ENCODE measurements around the gene GBX2.

GBX2 gene

GRCh38 chr2:236119476-236119875, 48.7 kb downstream of the GBX2 start:
- no peak for TF ChIP-seq ZFP30 (CRISPR knock-in tag; IDR thresholded peaks at IDR 0.05)
- no peak for TF ChIP-seq TSHZ2 (CRISPR knock-in tag; IDR thresholded peaks at IDR 0.05)
- no peak for TF ChIP-seq ISL1 (CRISPR knock-in tag; IDR thresholded peaks at IDR 0.05)
- no peak for TF ChIP-seq TCF4 (CRISPR knock-in tag; IDR thresholded peaks at IDR 0.05; ENCODE audit: borderline replicate concordance)
- no peak for TF ChIP-seq POU6F1 (CRISPR knock-in tag; IDR thresholded peaks at IDR 0.05; ENCODE audit: borderline replicate concordance, low read depth)
- no peak for TF ChIP-seq BACH2 (CRISPR knock-in tag; IDR thresholded peaks at IDR 0.05; ENCODE audit: borderline replicate concordance)
- TF ChIP-seq ZFP3 (CRISPR knock-in tag; IDR thresholded peaks at IDR 0.05): no peak
- no peak for TF ChIP-seq RARB (CRISPR knock-in tag; IDR thresholded peaks at IDR 0.05)
- no peak for TF ChIP-seq PPARA (CRISPR knock-in tag; IDR thresholded peaks at IDR 0.05; ENCODE audit: borderline replicate concordance)
- TF ChIP-seq ESRRG (CRISPR knock-in tag; IDR thresholded peaks at IDR 0.05): no peak
- no peak for TF ChIP-seq OSR1 (CRISPR knock-in tag; IDR thresholded peaks at IDR 0.05)
- TF ChIP-seq, protein P1, sequence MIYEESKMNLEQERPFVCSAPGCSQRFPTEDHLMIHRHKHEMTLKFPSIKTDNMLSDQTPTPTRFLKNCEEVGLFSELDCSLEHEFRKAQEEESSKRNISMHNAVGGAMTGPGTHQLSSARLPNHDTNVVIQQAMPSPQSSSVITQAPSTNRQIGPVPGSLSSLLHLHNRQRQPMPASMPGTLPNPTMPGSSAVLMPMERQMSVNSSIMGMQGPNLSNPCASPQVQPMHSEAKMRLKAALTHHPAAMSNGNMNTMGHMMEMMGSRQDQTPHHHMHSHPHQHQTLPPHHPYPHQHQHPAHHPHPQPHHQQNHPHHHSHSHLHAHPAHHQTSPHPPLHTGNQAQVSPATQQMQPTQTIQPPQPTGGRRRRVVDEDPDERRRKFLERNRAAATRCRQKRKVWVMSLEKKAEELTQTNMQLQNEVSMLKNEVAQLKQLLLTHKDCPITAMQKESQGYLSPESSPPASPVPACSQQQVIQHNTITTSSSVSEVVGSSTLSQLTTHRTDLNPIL (CRISPR knock-in tag; IDR thresholded peaks at IDR 0.05; ENCODE audit: low read depth): no peak
- no peak for TF ChIP-seq ZC3H10 (CRISPR knock-in tag; IDR thresholded peaks at IDR 0.05)
- TF ChIP-seq TOX (CRISPR knock-in tag; IDR thresholded peaks at IDR 0.05; ENCODE audit: borderline replicate concordance): no peak
- TF ChIP-seq ZNF70 (CRISPR knock-in tag; IDR thresholded peaks at IDR 0.05): no peak
- TF ChIP-seq SNAI2 (CRISPR knock-in tag; IDR thresholded peaks at IDR 0.05): no peak
- no peak for TF ChIP-seq ZNF8 (CRISPR knock-in tag; IDR thresholded peaks at IDR 0.05)
- TF ChIP-seq GLIS3 (CRISPR knock-in tag; IDR thresholded peaks at IDR 0.05): no peak
- TF ChIP-seq, protein P2, sequence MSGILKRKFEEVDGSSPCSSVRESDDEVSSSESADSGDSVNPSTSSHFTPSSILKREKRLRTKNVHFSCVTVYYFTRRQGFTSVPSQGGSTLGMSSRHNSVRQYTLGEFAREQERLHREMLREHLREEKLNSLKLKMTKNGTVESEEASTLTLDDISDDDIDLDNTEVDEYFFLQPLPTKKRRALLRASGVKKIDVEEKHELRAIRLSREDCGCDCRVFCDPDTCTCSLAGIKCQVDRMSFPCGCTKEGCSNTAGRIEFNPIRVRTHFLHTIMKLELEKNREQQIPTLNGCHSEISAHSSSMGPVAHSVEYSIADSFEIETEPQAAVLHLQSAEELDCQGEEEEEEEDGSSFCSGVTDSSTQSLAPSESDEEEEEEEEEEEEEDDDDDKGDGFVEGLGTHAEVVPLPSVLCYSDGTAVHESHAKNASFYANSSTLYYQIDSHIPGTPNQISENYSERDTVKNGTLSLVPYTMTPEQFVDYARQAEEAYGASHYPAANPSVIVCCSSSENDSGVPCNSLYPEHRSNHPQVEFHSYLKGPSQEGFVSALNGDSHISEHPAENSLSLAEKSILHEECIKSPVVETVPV (CRISPR knock-in tag; IDR thresholded peaks at IDR 0.05): no peak
- TF ChIP-seq CSDC2 (CRISPR knock-in tag; IDR thresholded peaks at IDR 0.05): no peak

GRCh38 chr2:236119003-236119402, 49.2 kb downstream of the GBX2 start:
- no peak for TF ChIP-seq GLIS3 (CRISPR knock-in tag; IDR thresholded peaks at IDR 0.05)
- TF ChIP-seq ZNF565 (CRISPR knock-in tag; conservative IDR thresholded peaks at IDR 0.05; ENCODE audit: low read depth): no peak
- TF ChIP-seq ZFP3 (CRISPR knock-in tag; IDR thresholded peaks at IDR 0.05): no peak
- no peak for TF ChIP-seq OSR1 (CRISPR knock-in tag; IDR thresholded peaks at IDR 0.05)
- TF ChIP-seq POU6F1 (CRISPR knock-in tag; IDR thresholded peaks at IDR 0.05; ENCODE audit: borderline replicate concordance, low read depth): no peak
- no peak for TF ChIP-seq TCF4 (CRISPR knock-in tag; IDR thresholded peaks at IDR 0.05; ENCODE audit: borderline replicate concordance)
- TF ChIP-seq ZC3H10 (CRISPR knock-in tag; IDR thresholded peaks at IDR 0.05): no peak
- TF ChIP-seq SNAI2 (CRISPR knock-in tag; IDR thresholded peaks at IDR 0.05): no peak
- TF ChIP-seq, protein P2 (CRISPR knock-in tag; IDR thresholded peaks at IDR 0.05): no peak
- TF ChIP-seq ZNF70 (CRISPR knock-in tag; IDR thresholded peaks at IDR 0.05): no peak
- TF ChIP-seq ARNTL (CRISPR knock-in tag; IDR thresholded peaks at IDR 0.05; ENCODE audit: borderline replicate concordance, low read depth): no peak
- TF ChIP-seq TSHZ2 (CRISPR knock-in tag; IDR thresholded peaks at IDR 0.05): no peak
- TF ChIP-seq CSDC2 (CRISPR knock-in tag; IDR thresholded peaks at IDR 0.05): no peak
- TF ChIP-seq ESRRG (CRISPR knock-in tag; IDR thresholded peaks at IDR 0.05): no peak
- no peak for TF ChIP-seq ZFP30 (CRISPR knock-in tag; IDR thresholded peaks at IDR 0.05)
- ATAC-seq: no peak

More at GRCh38 chr2:236119476-236119875, 48.7 kb downstream of the GBX2 start:
- no peak for ATAC-seq
